NCI-H748 treated with DMSO at 0.1 percent for 48 hours (cell line): ENCODE data around the gene CHAF1A.

ENCODE experiments used
- DNase-seq: peaks from one replicate; lab custom pipeline; 2025; lab: John Stamatoyannopoulos, UW

Gene CHAF1A

GRCh38 chr19:4441994-4442818 lies 39.8 kb downstream of the CHAF1A start:
- no peak for DNase-seq

GRCh38 chr19:4442819-4443146 lies 40.3 kb downstream of the CHAF1A start:
- no peak for DNase-seq

- no peak for DNase-seq
Measured at GRCh38 chr19:4443188-4443587, 40.7 kb downstream of the CHAF1A start.

- no peak for DNase-seq
Measured at GRCh38 chr19:4443966-4444764, 41.7 kb downstream of the CHAF1A start.

DNA sequence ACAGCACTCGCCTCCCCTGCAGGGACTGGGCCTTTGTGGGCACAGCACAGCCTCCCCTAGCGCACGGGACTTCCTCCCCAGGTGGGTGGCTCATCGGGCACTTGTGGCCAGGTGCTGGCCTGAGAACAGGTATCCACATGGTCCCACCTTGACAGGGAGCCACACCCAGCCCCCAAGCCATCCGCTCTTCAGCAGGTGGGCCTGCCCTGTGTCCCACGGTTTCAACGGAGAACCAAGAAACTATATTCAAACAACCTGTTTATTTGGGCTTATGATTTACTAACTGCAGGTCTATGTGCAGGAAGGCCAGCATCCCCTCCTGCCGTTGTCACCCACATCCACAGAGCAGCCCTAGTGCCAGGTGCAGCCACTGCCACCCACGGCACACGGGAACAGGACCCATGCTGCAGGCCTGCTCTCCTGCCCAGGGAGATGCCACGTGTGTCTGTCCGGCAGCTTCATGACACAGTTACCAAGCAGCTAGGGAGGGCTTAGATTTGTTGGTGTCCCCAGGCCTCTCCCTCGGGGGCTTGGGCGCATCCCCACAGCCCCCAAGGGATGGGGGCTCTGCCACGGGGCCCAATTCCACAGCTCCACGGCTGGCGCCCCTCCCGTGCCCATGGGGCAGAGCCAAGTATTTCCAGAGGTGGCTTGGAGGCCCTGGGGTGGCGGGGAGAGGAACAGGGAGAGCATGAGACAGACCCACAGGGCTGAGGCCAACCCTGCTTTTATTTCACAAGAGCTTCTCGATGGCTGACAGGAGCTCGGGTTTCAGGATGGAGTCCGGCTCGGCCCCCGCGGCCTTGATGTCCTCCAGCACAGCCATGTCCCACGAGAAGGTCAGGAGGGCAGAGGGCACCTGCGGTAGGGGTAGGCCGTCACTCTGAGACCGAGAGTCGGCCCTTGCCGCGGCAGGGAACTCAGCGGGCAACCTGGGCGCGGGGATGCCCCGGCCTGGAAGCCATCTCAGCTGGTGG lies 42.6 kb downstream of the CHAF1A start:
- DNase-seq: no peak

- no peak for DNase-seq
Measured at GRCh38 chr19:4445963-4446703, 43.7 kb downstream of the CHAF1A start.

GRCh38 chr19:4446704-4447200 lies 44.3 kb downstream of the CHAF1A start:
- DNase-seq: no peak

DNA sequence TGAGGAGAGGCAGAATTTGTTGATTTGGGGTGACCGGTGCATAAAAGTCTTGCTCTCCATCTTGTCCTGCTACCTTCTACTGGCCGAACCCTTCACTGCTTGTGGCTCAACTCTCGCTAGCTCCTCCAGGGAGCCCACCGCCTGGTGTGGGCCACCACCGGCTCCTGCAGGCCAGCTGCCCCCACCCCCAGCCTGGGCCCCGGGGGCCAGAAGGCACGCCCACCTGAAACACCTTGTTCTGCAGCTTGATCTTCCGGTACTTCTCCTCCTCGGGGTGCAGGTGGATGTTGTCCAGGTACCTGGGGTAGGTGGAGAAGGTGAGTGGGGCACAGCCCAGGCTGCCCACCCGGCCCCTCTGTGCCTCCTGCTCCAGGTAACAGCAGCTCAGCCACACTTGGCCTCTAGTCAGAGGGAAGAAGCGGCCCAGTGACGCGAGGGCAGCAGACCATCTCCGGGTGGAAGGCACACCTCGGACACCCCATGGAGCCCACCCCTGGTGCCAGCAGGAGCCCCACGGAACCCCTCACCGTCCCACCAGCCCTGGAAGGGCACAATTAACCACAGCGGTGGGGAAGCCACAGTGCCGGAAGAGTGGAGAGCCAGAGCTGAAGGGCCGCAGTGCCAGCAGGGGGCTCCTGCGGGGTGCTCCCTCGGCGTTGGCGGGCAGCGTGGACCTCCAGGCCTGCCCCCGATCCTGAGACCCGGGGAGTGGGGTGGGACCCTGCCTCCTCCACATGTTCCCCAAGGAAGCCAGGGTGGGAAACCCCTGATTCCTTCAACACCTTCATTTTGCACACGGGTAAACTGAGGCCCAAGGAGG lies 45.1 kb downstream of the CHAF1A start:
- DNase-seq: no peak

- DNase-seq: no peak
Measured at GRCh38 chr19:4448147-4448985, 45.9 kb downstream of the CHAF1A start.

DNA sequence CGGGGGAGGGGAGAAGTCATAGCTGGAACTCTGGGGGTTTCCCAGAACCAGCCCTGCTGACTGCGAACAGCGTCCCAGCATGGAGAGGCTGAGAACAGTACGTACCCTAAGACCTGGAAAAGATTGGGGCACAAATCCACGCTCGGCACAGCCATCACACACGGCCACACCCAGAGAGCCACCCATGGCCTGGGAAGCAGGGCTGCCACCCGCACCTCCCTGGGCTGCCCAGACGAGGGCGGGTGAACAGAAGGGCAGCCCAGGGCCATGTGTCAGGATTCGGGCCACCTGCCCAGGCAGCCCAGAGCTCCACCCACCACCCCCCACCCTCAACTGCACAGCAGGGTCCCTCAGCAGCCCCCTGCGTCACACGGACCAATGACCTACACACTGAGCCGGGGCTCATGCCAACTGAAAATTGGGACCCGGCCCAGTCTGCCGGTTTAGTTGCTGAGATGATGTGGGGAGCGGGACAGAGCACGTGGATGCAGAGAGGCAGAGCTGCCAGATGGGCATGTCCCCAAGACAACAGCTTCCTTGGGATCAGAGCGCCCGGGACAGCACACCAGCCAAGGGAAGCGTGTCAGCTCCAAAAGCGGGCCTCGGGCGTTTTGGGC lies 46.7 kb downstream of the CHAF1A start:
- DNase-seq: no peak

DNA sequence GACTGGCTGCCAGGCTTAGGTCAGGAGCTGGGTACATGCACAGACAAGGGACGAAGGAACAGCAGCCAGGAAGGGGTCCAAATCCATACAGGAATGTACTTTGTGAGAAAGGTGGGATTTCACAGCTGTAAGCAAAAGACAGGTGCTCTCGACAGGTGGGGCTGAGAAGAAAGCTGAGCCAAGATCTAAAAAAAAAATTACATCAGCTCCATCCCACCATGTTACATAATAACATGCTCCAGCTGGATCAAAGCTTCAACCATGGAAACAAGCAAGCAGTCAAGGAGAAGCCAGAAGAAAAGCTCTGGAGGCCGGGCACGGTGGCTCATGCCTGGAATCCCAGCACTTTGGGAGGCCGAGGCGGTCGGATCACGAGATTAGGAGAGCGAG lies 47.2 kb downstream of the CHAF1A start:
- DNase-seq: no peak

- no peak for DNase-seq
Measured at GRCh38 chr19:4452230-4452990, 50.0 kb downstream of the CHAF1A start.

DNA sequence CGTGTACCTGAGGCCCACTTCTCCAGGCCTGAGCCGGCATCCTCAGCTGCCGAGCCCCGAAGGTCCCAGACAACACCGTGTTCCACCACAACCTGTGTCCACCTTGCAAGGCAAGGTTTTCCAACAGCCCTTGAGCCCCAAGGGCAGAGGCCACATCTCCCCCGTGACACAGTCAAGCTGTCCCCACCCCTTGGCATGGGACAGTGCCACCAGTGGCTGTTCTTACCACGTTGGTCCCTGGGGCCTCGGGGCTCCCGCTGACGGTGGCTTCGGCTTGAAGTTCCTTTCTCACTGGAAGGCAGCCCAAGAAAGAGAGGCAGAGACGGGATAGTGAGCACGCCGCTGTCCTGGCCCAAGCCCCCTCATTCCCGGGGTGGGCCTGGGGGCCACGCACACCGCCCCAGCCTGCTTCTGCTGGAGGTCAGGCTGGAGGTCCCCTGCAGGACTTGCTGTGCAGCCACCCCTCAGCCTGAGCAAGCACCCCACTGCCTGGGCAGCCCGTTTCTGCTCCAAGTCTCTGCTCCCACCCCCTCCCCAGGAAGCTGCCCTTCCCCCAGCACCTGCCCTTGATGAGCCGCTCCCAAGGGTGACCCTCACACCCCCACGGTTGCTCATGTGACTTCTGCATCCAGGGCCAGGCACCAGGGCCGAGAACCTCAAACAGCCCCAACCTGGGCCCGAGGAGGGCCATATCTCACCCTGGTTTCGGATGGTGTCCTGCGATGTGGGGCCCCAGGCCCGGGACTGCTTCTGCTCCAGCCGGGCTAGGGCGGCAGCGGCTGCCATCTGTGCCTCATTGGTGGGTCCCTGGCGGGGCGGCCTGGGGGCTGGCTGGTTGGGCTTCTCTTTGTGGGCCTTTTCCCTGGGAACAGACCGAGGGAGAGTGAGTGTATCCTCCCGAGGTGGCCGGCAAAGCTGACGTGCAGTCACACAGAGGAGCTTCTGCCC lies 51.1 kb downstream of the CHAF1A start:
- no peak for DNase-seq

DNA sequence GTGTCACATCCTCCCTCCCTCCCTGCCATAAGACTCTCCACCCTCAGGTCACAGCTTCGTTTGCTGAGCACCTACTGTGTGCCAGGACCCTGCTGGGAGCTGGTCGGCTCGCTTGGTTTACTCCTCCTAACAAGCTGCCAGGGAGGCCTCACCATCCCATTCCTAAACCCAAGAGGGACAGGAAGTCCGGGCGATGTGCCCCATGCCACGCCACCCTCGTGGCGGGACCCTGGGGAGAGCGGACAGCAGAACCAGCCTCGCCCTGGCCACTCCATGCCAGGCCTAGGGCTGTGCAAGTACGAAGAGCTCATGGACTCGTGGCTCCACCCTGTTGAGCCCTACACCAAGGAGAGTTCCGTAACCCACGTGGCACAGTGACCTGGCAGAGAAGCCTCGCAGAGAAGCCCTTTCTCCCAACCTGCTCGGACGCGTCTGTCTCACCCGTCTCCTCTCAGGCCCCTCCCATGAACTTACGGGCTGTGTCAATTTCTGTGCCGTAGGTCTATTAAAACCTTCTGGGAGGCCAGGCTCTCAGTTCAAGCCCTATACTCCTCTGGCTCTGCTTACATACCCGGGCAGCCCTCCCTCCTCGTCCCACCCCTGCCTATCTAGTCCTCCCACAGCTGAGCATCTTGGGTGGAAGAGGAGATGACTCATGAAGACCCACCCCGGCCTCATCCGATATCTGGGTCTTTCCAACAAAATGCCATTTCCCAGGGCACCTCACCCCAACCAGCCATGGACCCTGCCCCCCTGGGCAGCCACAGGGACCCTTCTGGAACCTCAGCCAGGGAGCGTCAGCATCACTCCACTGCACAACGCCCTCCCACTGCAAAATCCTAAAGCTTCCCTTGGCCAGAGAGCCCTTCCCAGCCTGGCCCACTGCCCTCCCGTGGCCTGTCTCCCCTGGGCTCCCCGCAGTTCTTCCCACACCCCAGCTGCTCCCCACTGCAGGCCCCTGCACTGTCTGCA lies 52.6 kb downstream of the CHAF1A start:
- DNase-seq: no peak

- DNase-seq: no peak
Measured at GRCh38 chr19:4455719-4456475, 53.5 kb downstream of the CHAF1A start.
